LNCAP (cell line): ENCODE measurements around the gene POFUT2.

Experiments used
- TF ChIP-seq, protein P1 (sequence below): fragments of 450-650 bp; IDR thresholded peaks from 2 replicates; pipeline ENCODE4 v1.5.1; 2017; ENCODE audit warnings: mild to moderate bottlenecking

The POFUT2 gene

GRCh38 chr21:45293220-45293725, 5.6 kb upstream of the POFUT2 start:
- TF ChIP-seq, protein P1, sequence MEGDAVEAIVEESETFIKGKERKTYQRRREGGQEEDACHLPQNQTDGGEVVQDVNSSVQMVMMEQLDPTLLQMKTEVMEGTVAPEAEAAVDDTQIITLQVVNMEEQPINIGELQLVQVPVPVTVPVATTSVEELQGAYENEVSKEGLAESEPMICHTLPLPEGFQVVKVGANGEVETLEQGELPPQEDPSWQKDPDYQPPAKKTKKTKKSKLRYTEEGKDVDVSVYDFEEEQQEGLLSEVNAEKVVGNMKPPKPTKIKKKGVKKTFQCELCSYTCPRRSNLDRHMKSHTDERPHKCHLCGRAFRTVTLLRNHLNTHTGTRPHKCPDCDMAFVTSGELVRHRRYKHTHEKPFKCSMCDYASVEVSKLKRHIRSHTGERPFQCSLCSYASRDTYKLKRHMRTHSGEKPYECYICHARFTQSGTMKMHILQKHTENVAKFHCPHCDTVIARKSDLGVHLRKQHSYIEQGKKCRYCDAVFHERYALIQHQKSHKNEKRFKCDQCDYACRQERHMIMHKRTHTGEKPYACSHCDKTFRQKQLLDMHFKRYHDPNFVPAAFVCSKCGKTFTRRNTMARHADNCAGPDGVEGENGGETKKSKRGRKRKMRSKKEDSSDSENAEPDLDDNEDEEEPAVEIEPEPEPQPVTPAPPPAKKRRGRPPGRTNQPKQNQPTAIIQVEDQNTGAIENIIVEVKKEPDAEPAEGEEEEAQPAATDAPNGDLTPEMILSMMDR = no peak

DNA sequence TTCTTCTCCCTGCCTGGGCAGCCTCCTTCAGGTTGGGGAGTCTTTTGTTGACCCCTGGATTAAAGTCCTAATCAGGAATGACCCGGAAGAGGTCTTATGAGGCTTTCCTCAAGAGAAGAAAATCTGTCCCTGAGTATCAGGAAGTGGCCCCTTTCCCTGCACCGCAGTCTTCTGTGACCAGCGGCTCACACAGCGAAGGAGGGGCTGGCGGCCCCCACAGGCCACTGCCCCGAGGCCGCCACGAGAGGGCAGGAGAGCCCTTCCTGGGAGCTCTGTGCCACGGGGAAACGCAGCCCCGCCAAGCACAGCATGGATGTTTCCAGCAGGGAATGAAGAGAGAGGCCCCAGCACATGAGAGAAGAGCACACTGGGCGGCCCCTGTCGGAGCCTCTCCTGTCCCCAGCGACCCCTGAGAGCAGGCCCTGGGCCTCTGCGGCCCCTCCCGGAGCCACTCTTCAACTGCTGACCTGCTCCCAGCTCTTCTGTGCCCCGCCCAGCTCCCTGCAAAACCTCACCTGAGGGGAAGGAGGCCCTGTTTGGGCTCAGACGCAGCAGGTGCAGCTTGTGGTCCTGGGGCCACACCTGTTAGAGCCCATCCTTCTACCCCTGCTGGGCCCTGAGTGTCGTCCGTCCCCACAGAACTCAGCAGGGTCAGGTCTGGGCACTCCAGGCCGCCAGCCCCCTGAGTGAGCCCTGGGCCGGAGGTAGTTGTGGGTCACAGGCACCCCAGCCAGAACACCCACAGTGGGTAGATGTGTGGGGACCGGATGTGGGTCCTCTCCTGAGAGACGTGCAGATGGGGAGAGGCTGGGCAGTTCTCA, 4.9 kb upstream of the POFUT2 start:
- TF ChIP-seq, protein P1 = peak; percentile 88

DNA sequence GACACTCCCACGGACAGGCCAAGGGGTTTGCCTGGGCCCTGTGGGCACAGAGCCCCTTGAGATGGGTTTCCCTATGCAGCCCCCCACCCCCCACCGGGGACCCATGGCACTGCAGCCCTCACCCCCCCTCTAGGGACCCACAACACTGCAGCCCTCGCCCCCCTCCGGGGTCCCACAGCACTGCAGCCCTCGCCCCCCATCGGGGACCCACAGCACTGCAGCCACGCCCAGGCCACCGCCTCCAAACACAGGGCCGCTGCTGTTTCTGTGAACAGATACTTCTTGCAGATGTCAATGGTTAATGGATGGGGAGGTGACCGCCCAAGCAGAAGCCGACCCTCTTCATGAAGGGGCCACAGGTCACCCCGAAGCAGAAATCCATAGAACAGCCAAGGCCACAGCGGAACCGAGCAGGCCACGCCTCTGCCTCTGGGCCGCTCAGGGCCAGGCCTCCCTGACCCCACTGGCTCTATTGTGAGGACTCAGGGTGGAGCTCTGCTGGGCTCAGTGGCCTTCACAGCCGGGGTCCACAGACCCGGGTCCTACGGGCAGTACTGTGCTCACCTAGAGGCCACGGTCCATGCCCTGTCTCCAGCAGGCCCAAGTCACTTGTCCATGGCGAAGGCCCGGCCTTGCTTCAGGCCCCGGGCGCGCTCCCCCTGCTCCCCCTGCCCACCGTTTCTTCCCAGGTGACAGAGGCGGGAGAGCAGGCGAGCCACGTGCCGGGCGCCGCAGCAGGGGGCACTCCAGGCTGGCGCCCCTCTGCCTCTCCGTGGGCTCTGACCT, 4.1 kb upstream of the POFUT2 start:
- TF ChIP-seq, protein P1 = no peak

GRCh38 chr21:45290948-45291612, 3.4 kb upstream of the POFUT2 start:
- TF ChIP-seq, protein P1 = no peak

- TF ChIP-seq, protein P1 = no peak
Observed at GRCh38 chr21:45289655-45290515, 2.2 kb upstream of the POFUT2 start.

DNA sequence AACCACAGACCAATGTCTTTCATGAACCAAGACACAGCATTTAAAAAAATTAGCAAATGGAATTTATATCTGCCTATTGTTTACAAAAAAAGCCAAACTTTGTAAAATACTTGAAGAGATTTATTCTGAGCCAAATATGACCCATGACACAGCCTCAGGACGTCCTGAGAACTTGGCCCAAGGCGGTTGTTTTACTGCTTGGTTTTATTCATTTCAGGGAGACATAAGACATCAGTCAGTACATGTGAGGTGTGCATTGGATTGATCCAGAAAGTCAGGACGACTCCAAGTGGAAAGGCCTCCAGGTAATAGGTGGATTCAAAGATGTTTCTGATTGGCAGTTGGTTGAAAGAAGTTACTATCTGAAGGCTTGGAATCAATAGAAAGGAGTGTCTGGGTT, 1.4 kb upstream of the POFUT2 start:
- TF ChIP-seq, protein P1 = no peak
